Neural progenitor cell (in vitro differentiated cells): ENCODE measurements around the gene KCNIP1. TPM values are rescaled to one million over a fixed set of nuclear protein-coding genes. Genes with fewer than 3 reads are reported as not detected.

Source experiments
- DNase-seq: peaks from one replicate; pipeline ENCODE4 v3.0.0-alpha.2; 2016; ENCODE audit warnings: low spot score
- H2AFZ ChIP-seq: fragments of 200-600 bp; sonication (generic); replicated peaks from 2 replicates; pipeline ENCODE4 v1.6.1; 2016; ENCODE audit warnings: antibody characterized with exemption
- H3F3A ChIP-seq: fragments of 200-600 bp; sonication (generic); 2 replicates; pipeline ENCODE4 v1.6.1; 2016; ENCODE audit warnings: antibody characterized with exemption, low read depth
- H3K27ac ChIP-seq: fragments of 200-600 bp; sonication (generic); 2 replicates; pipeline ENCODE4 v1.5.1; 2016; ENCODE audit warnings: mild to moderate bottlenecking
- H3K27me3 ChIP-seq: fragments of 200-600 bp; sonication (generic); 2 replicates; pipeline ENCODE4 v1.6.1; 2016; ENCODE audit warnings: mild to moderate bottlenecking, moderate library complexity
- H3K36me3 ChIP-seq: fragments of 200-600 bp; sonication (generic); 2 replicates; pipeline ENCODE4 v1.5.1; 2016
- H3K4me1 ChIP-seq: fragments of 200-600 bp; sonication (generic); 2 replicates; pipeline ENCODE4 v1.6.1; 2016; ENCODE audit warnings: mixed run types
- H3K4me2 ChIP-seq: fragments of 200-600 bp; sonication (generic); 2 replicates; pipeline ENCODE4 v1.6.1; 2016
- H3K4me3 ChIP-seq: fragments of 200-600 bp; sonication (generic); 2 replicates; pipeline ENCODE4 v1.5.1; 2016
- H3K79me2 ChIP-seq: fragments of 200-600 bp; sonication (generic); 2 replicates; pipeline ENCODE4 v1.6.1; 2016; ENCODE audit warnings: low read depth
- H3K9ac ChIP-seq: fragments of 200-600 bp; sonication (generic); 2 replicates; pipeline ENCODE4 v1.6.1; 2016
- H3K9me3 ChIP-seq: fragments of 200-600 bp; sonication (generic); 2 replicates; pipeline ENCODE4 v1.5.1; 2016; ENCODE audit warnings: low read depth
- H4K20me1 ChIP-seq: fragments of 200-600 bp; sonication (generic); 2 replicates; pipeline ENCODE4 v1.6.1; 2016; ENCODE audit warnings: low read depth
- H3K27ac Mint-ChIP-seq: 3 replicates; pipeline ENCODE4 v1.8.0; 2021; ENCODE audit warnings: mixed read lengths
- H3K27me3 Mint-ChIP-seq: 2 replicates; pipeline ENCODE4 v1.8.0; 2022; ENCODE audit warnings: low read depth, mild to moderate bottlenecking, inconsistent platforms, moderate library complexity, mixed read lengths; ENCODE audit not compliant: insufficient read depth
- H3K36me3 Mint-ChIP-seq: 3 replicates; pipeline ENCODE4 v1.8.0; 2021; ENCODE audit warnings: mixed read lengths
- H3K4me1 Mint-ChIP-seq: 3 replicates; pipeline ENCODE4 v1.8.0; 2021; ENCODE audit warnings: mixed read lengths
- H3K4me3 Mint-ChIP-seq: 3 replicates; pipeline ENCODE4 v1.8.0; 2021; ENCODE audit warnings: mild to moderate bottlenecking, moderate library complexity, mixed read lengths
- H3K9me3 Mint-ChIP-seq: 3 replicates; pipeline ENCODE4 v1.8.0; 2020; ENCODE audit warnings: mixed read lengths
- CTCF ChIP-seq: fragments of 200-600 bp; sonication (generic); IDR thresholded peaks from 2 replicates; pipeline ENCODE4 v1.5.1; 2017; ENCODE audit warnings: antibody characterized with exemption, mild to moderate bottlenecking
- EZH2 ChIP-seq: fragments of 200-600 bp; sonication (generic); IDR thresholded peaks from 2 replicates; pipeline ENCODE4 v1.6.1; 2017; ENCODE audit warnings: antibody characterized with exemption, mild to moderate bottlenecking, moderate library complexity
- EZH2phosphoT487 ChIP-seq: fragments of 200-600 bp; sonication (generic); IDR thresholded peaks from 2 replicates; pipeline ENCODE4 v1.6.1; 2017; ENCODE audit warnings: antibody characterized with exemption
- total RNA-seq: library from RNA; depleted of rRNA; stranded (reverse); fragments of >200 nt; gene quantifications from 2 replicates; pipeline ENCODE4 v1.2.3, GENCODE V29; 2015; ENCODE audit warnings: low replicate concordance

KCNIP1 gene
- total RNA-seq, 1 donor from 2014 or later = 2.8 TPM

- Histone ChIP-seq H3K4me1 (peaks cover 24% of the 10 kb centered on the region), H3K36me3 (no peaks in the 10 kb centered on the region), H3K9me3 (no peaks in the 10 kb centered on the region), H3K27ac (no peak overlapping the region), H3K9ac (no peak overlapping the region), H3K4me2 (no peak overlapping the region), H2AFZ (no peak overlapping the region), H3K4me3 (no peak overlapping the region), H3K79me2 (no peaks in the 10 kb centered on the region), H4K20me1 (no peaks in the 10 kb centered on the region), H3F3A (peaks cover 9% of the 10 kb centered on the region), H3K27me3 (peaks cover 16% of the 10 kb centered on the region)
- DNase-seq = no peak
- TF ChIP-seq EZH2phosphoT487 = no peak
- H3K9me3 Mint-ChIP-seq = no peaks in the 10 kb centered on the region
- no peaks in the 10 kb centered on the region for H3K36me3 Mint-ChIP-seq
- H3K27ac Mint-ChIP-seq = no peak overlapping the region
- H3K4me1 Mint-ChIP-seq = peaks cover 58% of the 10 kb centered on the region
- peaks cover 16% of the 10 kb centered on the region for H3K27me3 Mint-ChIP-seq
- H3K4me3 Mint-ChIP-seq = peak overlapping the region; percentile 46
Observed at GRCh38 chr5:170499621-170500020, 4.2 kb upstream of the KCNIP1 start.

GRCh38 chr5:170501361-170501760 is 2.5 kb upstream of the KCNIP1 start:
- H4K20me1 ChIP-seq = no peaks in the 10 kb centered on the region
- no peak overlapping the region for H3K4me3 Mint-ChIP-seq
- H3K27me3 Mint-ChIP-seq = peaks cover 17% of the 10 kb centered on the region
- no peak overlapping the region for H3K27ac Mint-ChIP-seq
- H3F3A ChIP-seq = peaks cover 9% of the 10 kb centered on the region
- no peaks in the 10 kb centered on the region for H3K36me3 Mint-ChIP-seq
- no peak overlapping the region for H3K4me2 ChIP-seq
- peaks cover 25% of the 10 kb centered on the region for H3K4me1 ChIP-seq
- H3K36me3 ChIP-seq = no peaks in the 10 kb centered on the region
- peaks cover 53% of the 10 kb centered on the region for H3K4me1 Mint-ChIP-seq
- peaks cover 33% of the 10 kb centered on the region for H3K27me3 ChIP-seq
- TF ChIP-seq CTCF (no peak), EZH2 (no peak), EZH2phosphoT487 (no peak)
- no peaks in the 10 kb centered on the region for H3K79me2 ChIP-seq
- no peaks in the 10 kb centered on the region for H3K9me3 Mint-ChIP-seq
- DNase-seq = no peak
- no peak overlapping the region for H2AFZ ChIP-seq
- no peaks in the 10 kb centered on the region for H3K9me3 ChIP-seq
- H3K27ac ChIP-seq = no peak overlapping the region
- no peak overlapping the region for H3K9ac ChIP-seq
- H3K4me3 ChIP-seq = no peak overlapping the region

GRCh38 chr5:170501931-170502330 is 1.9 kb upstream of the KCNIP1 start:
- Histone ChIP-seq H3K27ac (no peak overlapping the region), H2AFZ (no peak overlapping the region), H3K9me3 (no peaks in the 10 kb centered on the region), H4K20me1 (no peaks in the 10 kb centered on the region), H3K27me3 (peaks cover 35% of the 10 kb centered on the region), H3K9ac (no peak overlapping the region), H3F3A (peaks cover 9% of the 10 kb centered on the region), H3K4me1 (peaks cover 25% of the 10 kb centered on the region), H3K4me2 (no peak overlapping the region), H3K4me3 (no peak overlapping the region), H3K36me3 (no peaks in the 10 kb centered on the region), H3K79me2 (no peaks in the 10 kb centered on the region)
- no peak for TF ChIP-seq EZH2
- no peak for TF ChIP-seq CTCF
- TF ChIP-seq EZH2phosphoT487 = no peak
- H3K4me3 Mint-ChIP-seq = no peak overlapping the region
- peaks cover 47% of the 10 kb centered on the region for H3K4me1 Mint-ChIP-seq
- DNase-seq = no peak
- no peak overlapping the region for H3K27ac Mint-ChIP-seq
- no peaks in the 10 kb centered on the region for H3K9me3 Mint-ChIP-seq
- peaks cover 17% of the 10 kb centered on the region for H3K27me3 Mint-ChIP-seq
- no peaks in the 10 kb centered on the region for H3K36me3 Mint-ChIP-seq

GRCh38 chr5:170504616-170505266 is 921 bp downstream of the KCNIP1 start:
- Histone ChIP-seq H4K20me1 (no peaks in the 10 kb centered on the region), H3K9me3 (no peaks in the 10 kb centered on the region), H2AFZ (peak overlapping the region; percentile 98), H3K79me2 (no peaks in the 10 kb centered on the region), H3K4me3 (peak overlapping the region; percentile 56), H3K27me3 (peaks cover 35% of the 10 kb centered on the region), H3K27ac (no peak overlapping the region), H3K4me1 (peaks cover 12% of the 10 kb centered on the region), H3F3A (peaks cover 9% of the 10 kb centered on the region), H3K36me3 (no peaks in the 10 kb centered on the region), H3K9ac (no peak overlapping the region), H3K4me2 (peak overlapping the region; percentile 92)
- H3K9me3 Mint-ChIP-seq = no peaks in the 10 kb centered on the region
- TF ChIP-seq CTCF (no peak), EZH2 (peak; percentile 1), EZH2phosphoT487 (no peak)
- peak overlapping the region; percentile 72 for H3K27ac Mint-ChIP-seq
- DNase-seq = no peak
- H3K4me3 Mint-ChIP-seq = peak overlapping the region; percentile 78
- peaks cover 8% of the 10 kb centered on the region for H3K27me3 Mint-ChIP-seq
- H3K36me3 Mint-ChIP-seq = no peaks in the 10 kb centered on the region
- peaks cover 33% of the 10 kb centered on the region for H3K4me1 Mint-ChIP-seq
